Lower lobe of right lung (tissue), 2 donors: ENCODE data around the gene MTHFS. TPM values are rescaled to one million over a fixed set of nuclear protein-coding genes. Genes with fewer than 3 reads are reported as not detected.

ENCODE experiments used
- ATAC-seq, 2 donors: fragments of 200-7000 bp; cut with Tn5 transposase; one replicate each; pipeline ENCODE4 v1.9.1; 2020 to 2022; ENCODE audit warnings: mild to moderate bottlenecking in 2 of 2, moderate library complexity in 2 of 2
- DNase-seq: peaks from one replicate; pipeline ENCODE4 v3.0.0-alpha.2; 2020
- H3K27ac ChIP-seq: fragments of 200-600 bp; one replicate; pipeline ENCODE4 v1.8.0; 2022
- H3K27me3 ChIP-seq: fragments of 200-600 bp; one replicate; pipeline ENCODE4 v1.8.0; 2022; ENCODE audit warnings: low read depth
- H3K36me3 ChIP-seq: fragments of 200-600 bp; one replicate; pipeline ENCODE4 v1.8.0; 2022; ENCODE audit warnings: mild to moderate bottlenecking
- H3K4me1 ChIP-seq: fragments of 200-600 bp; one replicate; pipeline ENCODE4 v1.8.0; 2022
- H3K4me3 ChIP-seq: fragments of 200-600 bp; one replicate; pipeline ENCODE4 v1.8.0; 2022; ENCODE audit warnings: mild to moderate bottlenecking
- H3K9me3 ChIP-seq: fragments of 200-600 bp; one replicate; pipeline ENCODE4 v1.8.0; 2022
- CTCF ChIP-seq: fragments of 200-600 bp; IDR thresholded peaks from one replicate; pipeline ENCODE4 v1.8.0; 2022; ENCODE audit warnings: antibody characterized with exemption, mild to moderate bottlenecking
- intact Hi-C: fragments of 100-400 bp; cut with DNase I; formaldehyde crosslinking; loops from one replicate; pipeline ENCODE4 v1.11.0; 2022
- total RNA-seq: library from RNA; stranded (reverse); fragmentation: NEBNext Ultra II Directional; extraction: Animal tissue kit (Norgen Biotek cat#: 25700); gene quantifications from one replicate; pipeline ENCODE4 v1.2.1, GENCODE V29; 2021
- donor health status: DM: no; HTN: yes; CAD: no; lungs with severe emphysema.

MTHFS gene
- total RNA-seq, 1 donor from 2014 or later, result 37.4 TPM

- intact Hi-C loops, result no loop called here
- Histone ChIP-seq H3K4me3 (no peak overlapping the region), H3K27me3 (no peaks in the 10 kb centered on the region), H3K4me1 (no peaks in the 10 kb centered on the region), H3K9me3 (no peaks in the 10 kb centered on the region), H3K27ac (no peak overlapping the region), H3K36me3 (peaks cover 70% of the 10 kb centered on the region)
- no peak for ATAC-seq
- no peak for DNase-seq
- no peak for TF ChIP-seq CTCF
Observed at GRCh38 chr15:79886124-79886523, 10.7 kb downstream of the MTHFS start.

- Histone ChIP-seq H3K4me3 (no peak overlapping the region), H3K27me3 (no peaks in the 10 kb centered on the region), H3K27ac (no peak overlapping the region), H3K4me1 (no peaks in the 10 kb centered on the region), H3K36me3 (peaks cover 69% of the 10 kb centered on the region), H3K9me3 (peaks cover under 1% of the 10 kb centered on the region)
- DNase-seq (no peak), ATAC-seq (no peak)
- TF ChIP-seq CTCF, result no peak
- intact Hi-C loops, result no loop called here
Observed at GRCh38 chr15:79884204-79884596, 12.6 kb downstream of the MTHFS start.

- no peaks in the 10 kb centered on the region for H3K27me3 ChIP-seq
- H3K27ac ChIP-seq, result no peak overlapping the region
- no peak overlapping the region for H3K4me3 ChIP-seq
- H3K9me3 ChIP-seq, result peaks cover 5% of the 10 kb centered on the region
- DNase-seq (no peak), ATAC-seq (no peak)
- no peak for TF ChIP-seq CTCF
- H3K36me3 ChIP-seq, result peaks cover 65% of the 10 kb centered on the region
- intact Hi-C loops, result no loop called here
- no peaks in the 10 kb centered on the region for H3K4me1 ChIP-seq
Observed at GRCh38 chr15:79883579-79884203, 13.1 kb downstream of the MTHFS start.

- no peak for TF ChIP-seq CTCF
- Histone ChIP-seq H3K36me3 (peaks cover 47% of the 10 kb centered on the region), H3K9me3 (peaks cover 26% of the 10 kb centered on the region), H3K27me3 (no peaks in the 10 kb centered on the region), H3K27ac (no peak overlapping the region), H3K4me3 (no peak overlapping the region), H3K4me1 (no peaks in the 10 kb centered on the region)
- no peak for DNase-seq
- no peak for ATAC-seq
- intact Hi-C loops, result no loop called here
Observed at GRCh38 chr15:79881668-79882067, 15.1 kb downstream of the MTHFS start.

GRCh38 chr15:79881254-79881653 lies 15.6 kb downstream of the MTHFS start:
- intact Hi-C loops, result no loop called here
- Histone ChIP-seq H3K36me3 (peaks cover 44% of the 10 kb centered on the region), H3K27ac (no peak overlapping the region), H3K9me3 (peaks cover 28% of the 10 kb centered on the region), H3K27me3 (no peaks in the 10 kb centered on the region), H3K4me3 (no peak overlapping the region), H3K4me1 (no peaks in the 10 kb centered on the region)
- no peak for TF ChIP-seq CTCF
- ATAC-seq (no peak), DNase-seq (no peak)
